ENCODE results near the gene BLOC1S4.

DNA sequence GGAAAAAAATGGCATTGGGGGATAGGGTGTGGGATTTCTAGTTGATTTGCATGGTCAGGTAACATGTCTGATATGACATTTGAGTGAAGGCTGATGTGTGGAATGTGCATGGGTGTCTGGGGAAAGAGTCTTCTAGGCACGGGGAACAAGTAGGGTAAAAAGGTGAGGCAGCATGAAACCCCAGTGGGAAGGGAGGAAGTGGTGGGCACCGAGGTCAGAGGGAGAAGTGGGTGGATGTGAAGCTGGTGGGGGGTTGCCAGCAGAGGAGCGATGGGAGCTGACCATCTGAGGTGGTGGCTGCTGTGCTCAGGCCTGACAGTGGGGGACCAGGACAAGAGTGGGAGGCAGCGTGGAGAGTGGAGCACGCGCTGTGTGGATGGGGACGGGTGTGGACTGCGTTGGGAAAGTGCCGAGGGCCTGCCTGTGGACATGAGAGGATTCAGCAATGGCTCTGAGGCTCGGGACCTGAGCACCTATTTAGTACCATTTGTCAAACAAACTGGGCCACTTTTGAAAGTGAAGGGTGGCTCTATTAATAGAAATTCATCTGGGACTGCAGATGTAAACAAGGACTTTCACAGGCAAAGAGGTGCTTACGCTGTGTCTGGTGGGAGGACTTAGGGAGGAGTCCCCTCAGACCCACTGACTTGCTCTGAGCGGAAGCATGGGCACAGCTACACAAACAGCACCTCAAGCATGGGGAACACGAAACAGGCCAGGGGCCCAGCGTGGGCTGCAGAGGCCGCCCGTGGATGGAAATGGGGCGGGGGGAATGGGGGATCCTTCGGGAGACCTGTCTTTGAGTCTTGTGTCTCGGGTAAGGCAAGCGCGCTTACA, 39.0 kb upstream of the BLOC1S4 start:
- TF ChIP-seq POLR2A (IDR thresholded peaks at IDR 0.05) = peak in 1 of 4 donors; percentile 36
- TF ChIP-seq, protein P1, sequence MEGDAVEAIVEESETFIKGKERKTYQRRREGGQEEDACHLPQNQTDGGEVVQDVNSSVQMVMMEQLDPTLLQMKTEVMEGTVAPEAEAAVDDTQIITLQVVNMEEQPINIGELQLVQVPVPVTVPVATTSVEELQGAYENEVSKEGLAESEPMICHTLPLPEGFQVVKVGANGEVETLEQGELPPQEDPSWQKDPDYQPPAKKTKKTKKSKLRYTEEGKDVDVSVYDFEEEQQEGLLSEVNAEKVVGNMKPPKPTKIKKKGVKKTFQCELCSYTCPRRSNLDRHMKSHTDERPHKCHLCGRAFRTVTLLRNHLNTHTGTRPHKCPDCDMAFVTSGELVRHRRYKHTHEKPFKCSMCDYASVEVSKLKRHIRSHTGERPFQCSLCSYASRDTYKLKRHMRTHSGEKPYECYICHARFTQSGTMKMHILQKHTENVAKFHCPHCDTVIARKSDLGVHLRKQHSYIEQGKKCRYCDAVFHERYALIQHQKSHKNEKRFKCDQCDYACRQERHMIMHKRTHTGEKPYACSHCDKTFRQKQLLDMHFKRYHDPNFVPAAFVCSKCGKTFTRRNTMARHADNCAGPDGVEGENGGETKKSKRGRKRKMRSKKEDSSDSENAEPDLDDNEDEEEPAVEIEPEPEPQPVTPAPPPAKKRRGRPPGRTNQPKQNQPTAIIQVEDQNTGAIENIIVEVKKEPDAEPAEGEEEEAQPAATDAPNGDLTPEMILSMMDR (IDR thresholded peaks at IDR 0.05) = no peak
- no peak for TF ChIP-seq EP300 (IDR thresholded peaks at IDR 0.05)
- TF ChIP-seq POLR2AphosphoS5 (IDR thresholded peaks at IDR 0.05) = no peak

Measured in upper lobe of left lung (tissue), 4 donors.